HepG2 (cell line): ENCODE results near the gene MKRN1. TPM values are rescaled to one million over a fixed set of nuclear protein-coding genes. Genes with fewer than 3 reads are reported as not detected.

Source experiments
- ATAC-seq: fragments of 200-7000 bp; cut with Tn5 transposase; 3 replicates; pipeline ENCODE4 v1.9.1; 2020; ENCODE audit warnings: mild to moderate bottlenecking, moderate library complexity
- BruUV-seq: library from RNA; stranded (reverse); fragments of 400-500 nt; replicated peaks from 2 replicates; lab custom pipeline; 2021; lab: Mats Ljungman, UMichigan
- CTCF ChIA-PET: fragments of 300-600 bp; formaldehyde crosslinking; extraction: SDS; loops from one replicate; lab custom pipeline; 2021; ENCODE audit warnings: low total read pairs, inconsistent platforms, low intra/inter-chr PET ratio; lab: Yijun Ruan, JAX
- POLR2A ChIA-PET: fragments of 350-600 bp; sonication (Branson Sonifier 250); formaldehyde crosslinking; loops from one replicate; lab custom pipeline; 2020; ENCODE audit warnings: antibody characterized with exemption, inconsistent platforms; lab: Yijun Ruan, JAX
- DNase-seq: peaks from one replicate; pipeline ENCODE4 v3.0.0-alpha.2; 2015; ENCODE audit warnings: low spot score
- FAIRE-seq: peaks from 3 replicates; lab custom pipeline; 2011; peaks lifted over from hg19 to GRCh38; lab: Jason Lieb, UNC
- H2AFZ ChIP-seq: one replicate; pipeline ENCODE4 v1.6.1; 2011; ENCODE audit warnings: low read length, inconsistent platforms
- H3K27ac ChIP-seq: fragments of 300-600 bp; 3 replicates; pipeline ENCODE4 v1.8.0; 2011; ENCODE audit warnings: mixed run types, mild to moderate bottlenecking, mixed read lengths, low read length, inconsistent platforms; ENCODE audit not compliant: insufficient read depth; ENCODE audit errors: extremely low read length
- H3K27me3 ChIP-seq, 2 experiments: fragments of 200-600 bp in 1 of 2; 2 replicates in 1 of 2; 3 replicates in 1 of 2; pipeline versions ENCODE4 v1.6.0 to v1.8.0; 2011; ENCODE audit warnings: low read length in 2 of 2, mild to moderate bottlenecking in 2 of 2, moderate library complexity in 2 of 2, inconsistent platforms in 1 of 2; ENCODE audit not compliant: insufficient read depth in 2 of 2, control insufficient read depth in 1 of 2
- H3K36me3 ChIP-seq, 2 experiments: fragments of 200-600 bp in 1 of 2; replicated peaks in 1 of 2; 2 replicates in 1 of 2; 3 replicates in 1 of 2; pipeline versions ENCODE4 v1.5.1 to v1.8.0; 2011; ENCODE audit warnings: low read length in 2 of 2, inconsistent platforms in 1 of 2; ENCODE audit not compliant: insufficient read depth in 2 of 2, control insufficient read depth in 1 of 2
- H3K4me1 ChIP-seq: 2 replicates; pipeline ENCODE4 v1.5.1; 2012; ENCODE audit warnings: low read length, inconsistent platforms; ENCODE audit not compliant: insufficient read depth
- H3K4me2 ChIP-seq: 2 replicates; pipeline ENCODE4 v1.6.0; 2011; ENCODE audit warnings: low read depth, low read length, inconsistent platforms
- H3K4me3 ChIP-seq, 3 experiments: fragments of 200-600 bp in 1 of 3; sonication (generic), shearing (Covaris generic) in 1 of 3; replicated peaks in 1 of 3; 2 replicates each; pipeline ENCODE4 v1.5.1; 2011 to 2016; ENCODE audit warnings: low read length in 3 of 3, inconsistent platforms in 2 of 3, low read depth in 2 of 3, mild to moderate bottlenecking in 2 of 3, control low read depth in 1 of 3, mixed read lengths in 1 of 3; ENCODE audit not compliant: insufficient read depth in 1 of 3
- H3K79me2 ChIP-seq: one replicate; pipeline ENCODE4 v1.6.1; 2011; ENCODE audit warnings: low read length, inconsistent platforms; ENCODE audit not compliant: insufficient read depth
- H3K9ac ChIP-seq: 2 replicates; pipeline ENCODE4 v1.6.0; 2011; ENCODE audit warnings: mild to moderate bottlenecking, low read depth, low read length, inconsistent platforms; ENCODE audit not compliant: insufficient read depth
- H3K9me3 ChIP-seq: 2 replicates; pipeline ENCODE4 v1.5.1; 2012; ENCODE audit warnings: mild to moderate bottlenecking, low read length
- H4K20me1 ChIP-seq: 2 replicates; pipeline ENCODE4 v1.6.0; 2011; ENCODE audit warnings: inconsistent platforms, mild to moderate bottlenecking, low read length, moderate library complexity; ENCODE audit not compliant: insufficient read depth
- CEBPZ ChIP-seq: IDR thresholded peaks from 2 replicates; pipeline ENCODE4 v1.6.1; 2012; ENCODE audit warnings: low read length, improper control_type of control experiment
- CERS6 ChIP-seq: sonication (generic); formaldehyde crosslinking; IDR thresholded peaks from 2 replicates; pipeline ENCODE4 v1.5.0; 2020; ENCODE audit warnings: missing genetic modification reagents
- SCMH1 ChIP-seq: sonication (generic); formaldehyde crosslinking; IDR thresholded peaks from 2 replicates; pipeline ENCODE4 v1.9.0; 2021; ENCODE audit warnings: missing genetic modification reagents, mild to moderate bottlenecking, borderline replicate concordance
- SIN3A ChIP-seq: IDR thresholded peaks from 2 replicates; pipeline ENCODE4 v1.6.1; 2011; ENCODE audit warnings: low read depth, mild to moderate bottlenecking, control low read depth, low read length, borderline replicate concordance
- SKIL ChIP-seq: sonication (generic); formaldehyde crosslinking; IDR thresholded peaks from 2 replicates; pipeline ENCODE4 v1.8.0; 2022; ENCODE audit warnings: missing genetic modification reagents, mild to moderate bottlenecking, moderate library complexity, borderline replicate concordance
- SNAI1 ChIP-seq: sonication (generic); formaldehyde crosslinking; IDR thresholded peaks from 2 replicates; pipeline ENCODE4 v1.5.0; 2020; ENCODE audit warnings: mild to moderate bottlenecking, missing genetic modification reagents, borderline replicate concordance
- ZBTB14 ChIP-seq: sonication (generic); formaldehyde crosslinking; IDR thresholded peaks from 2 replicates; pipeline ENCODE4 v1.4.0; 2020; ENCODE audit warnings: missing genetic modification reagents
- ZGPAT ChIP-seq: IDR thresholded peaks from 2 replicates; pipeline ENCODE4 v1.6.1; 2016; ENCODE audit warnings: mild to moderate bottlenecking
- ZNF18 ChIP-seq: sonication (generic); formaldehyde crosslinking; IDR thresholded peaks from 2 replicates; pipeline ENCODE4 v1.8.0; 2022; ENCODE audit warnings: mild to moderate bottlenecking, missing genetic modification reagents; ENCODE audit not compliant: insufficient replicate concordance
- ZNF3 ChIP-seq: IDR thresholded peaks from 2 replicates; pipeline ENCODE4 v1.7.0; 2017; ENCODE audit warnings: inconsistent platforms
- ZNF773 ChIP-seq: sonication (generic); formaldehyde crosslinking; IDR thresholded peaks from 2 replicates; pipeline ENCODE4 v1.4.0; 2020; ENCODE audit warnings: missing genetic modification reagents, borderline replicate concordance
- WGBS: methylation state at CpG from one replicate; pipeline ENCODE4 v1.1.6; 2017; ENCODE audit warnings: low lambda C conversion rate; 5-methylcytosine and 5-hydroxymethylcytosine counted together
- in situ Hi-C: cut with HindIII; loops from 2 replicates; pipeline ENCODE4 v1.10.0; 2017; ENCODE audit warnings: low pct_unique_long_range_greater_than_20kb; ENCODE audit not compliant: extremely low pct_ligation_motif_present
- intact Hi-C: fragments of 100-400 bp; cut with micrococcal nuclease; formaldehyde crosslinking; loops from one replicate; pipeline ENCODE4 v1.10.0; 2022; ENCODE audit not compliant: unreplicated experiment
- polyA plus RNA-seq, 8 experiments: library from polyadenylated mRNA; depleted of rRNA in 3 of 8; stranded (reverse) in 7 of 8; unstranded in 1 of 8; fragments of >200 nt; fragmentation: Illumina TruSeq in 4 of 8; extraction: Trizol in 4 of 8; gene quantifications; 2 replicates each; pipeline versions ENCODE4 v1.2.1 to v1.2.3, GENCODE V29; 2011 to 2016; ENCODE audit warnings: low read depth in 4 of 8, missing spikeins in 1 of 8, mixed read lengths in 1 of 8; ENCODE audit not compliant: insufficient read depth in 1 of 8
- total RNA-seq, 5 experiments: library from RNA; depleted of rRNA; stranded (reverse); fragments of >200 nt; fragmentation: Illumina TruSeq; extraction: Trizol; gene quantifications; 2 replicates each; pipeline ENCODE4 v1.2.3, GENCODE V29; 2016; ENCODE audit warnings: low read depth in 1 of 5

Gene MKRN1
- total and polyA plus RNA-seq, 2 of the 13 experiments (the other 11 are each of a cell fraction or from before 2014, with no cell fraction given), result 28.5 to 32.8 TPM

GRCh38 chr7:140454657-140455015 lies 24.7 kb downstream of the MKRN1 start:
- no peaks in the 10 kb centered on the region for H3K9me3 ChIP-seq
- FAIRE-seq, result no peak

More at GRCh38 chr7:140454657-140455015, 24.7 kb downstream of the MKRN1 start:
- H4K20me1 ChIP-seq, result no peaks in the 10 kb centered on the region; the same call in 1 of the 2 replicates
- H3K36me3 ChIP-seq, result peaks cover 9 to 59% of the 10 kb centered on the region in 2 experiments
- TF ChIP-seq CERS6 (CRISPR knock-in tag) (no peak), SKIL (CRISPR knock-in tag) (no peak), SIN3A (no peak), SNAI1 (CRISPR knock-in tag) (no peak), SCMH1 (CRISPR knock-in tag) (no peak), CEBPZ (no peak), ZBTB14 (no peak), ZNF3 (no peak), ZNF773 (CRISPR knock-in tag) (no peak), ZGPAT (CRISPR knock-in tag) (no peak), ZNF18 (CRISPR knock-in tag) (no peak)
- 89% methylated on average over 8 of the region's 8 CpGs for WGBS
- no peak overlapping the region for H3K27ac ChIP-seq
- no peak overlapping the region for H3K4me2 ChIP-seq
- no peak overlapping the region for H2AFZ ChIP-seq
- in situ Hi-C loops, result no loop called here
- no peaks in the 10 kb centered on the region for H3K27me3 ChIP-seq
- ATAC-seq (no peak), DNase-seq (no peak)
- CTCF ChIA-PET, result no interaction called here
- POLR2A ChIA-PET, result no interaction called here
- intact Hi-C loops, result no loop called here
- no peaks in the 10 kb centered on the region for H3K79me2 ChIP-seq
- no TSS peak for BruUV-seq
- H3K4me1 ChIP-seq, result peaks cover 13% of the 10 kb centered on the region
- H3K4me3 ChIP-seq, result no peak overlapping the region
- no peak overlapping the region for H3K9ac ChIP-seq
